Body of pancreas (tissue), 4 donors: ENCODE results near the gene LAT.

Experiments used
- POLR2A ChIP-seq, 3 donors: fragments of 450-650 bp; IDR thresholded peaks; one replicate each; pipeline ENCODE4 v1.6.1; 2016; ENCODE audit warnings: antibody characterized with exemption in 3 of 3, mild to moderate bottlenecking in 2 of 3
- TF ChIP-seq, protein P1 (sequence below), 7 experiments: fragments of 450-650 bp in 4 of 7; fragments of 200-600 bp in 3 of 7; sonication (generic) in 3 of 7; IDR thresholded peaks; one replicate each; pipeline ENCODE4 v1.5.1; 2016 to 2019; ENCODE audit warnings: antibody characterized with exemption in 7 of 7

DNA sequence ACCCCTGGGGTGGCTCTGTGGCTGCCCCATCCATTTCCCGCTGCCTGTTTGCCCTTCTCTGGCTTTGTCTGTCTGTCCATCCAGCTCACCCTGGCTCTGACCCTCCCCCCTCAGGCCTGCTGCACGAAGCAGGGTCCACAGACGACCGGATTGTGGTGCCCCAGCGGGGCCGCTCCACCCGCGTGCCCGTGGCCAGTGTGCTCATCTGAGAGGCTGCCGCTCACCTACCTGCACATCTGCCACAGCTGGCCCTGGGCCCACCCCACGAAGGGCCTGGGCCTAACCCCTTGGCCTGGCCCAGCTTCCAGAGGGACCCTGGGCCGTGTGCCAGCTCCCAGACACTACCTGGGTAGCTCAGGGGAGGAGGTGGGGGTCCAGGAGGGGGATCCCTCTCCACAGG is 761 bp upstream of the LAT start:
- no peak for TF ChIP-seq POLR2A (IDR thresholded peaks at IDR 0.05)
- TF ChIP-seq, protein P1, sequence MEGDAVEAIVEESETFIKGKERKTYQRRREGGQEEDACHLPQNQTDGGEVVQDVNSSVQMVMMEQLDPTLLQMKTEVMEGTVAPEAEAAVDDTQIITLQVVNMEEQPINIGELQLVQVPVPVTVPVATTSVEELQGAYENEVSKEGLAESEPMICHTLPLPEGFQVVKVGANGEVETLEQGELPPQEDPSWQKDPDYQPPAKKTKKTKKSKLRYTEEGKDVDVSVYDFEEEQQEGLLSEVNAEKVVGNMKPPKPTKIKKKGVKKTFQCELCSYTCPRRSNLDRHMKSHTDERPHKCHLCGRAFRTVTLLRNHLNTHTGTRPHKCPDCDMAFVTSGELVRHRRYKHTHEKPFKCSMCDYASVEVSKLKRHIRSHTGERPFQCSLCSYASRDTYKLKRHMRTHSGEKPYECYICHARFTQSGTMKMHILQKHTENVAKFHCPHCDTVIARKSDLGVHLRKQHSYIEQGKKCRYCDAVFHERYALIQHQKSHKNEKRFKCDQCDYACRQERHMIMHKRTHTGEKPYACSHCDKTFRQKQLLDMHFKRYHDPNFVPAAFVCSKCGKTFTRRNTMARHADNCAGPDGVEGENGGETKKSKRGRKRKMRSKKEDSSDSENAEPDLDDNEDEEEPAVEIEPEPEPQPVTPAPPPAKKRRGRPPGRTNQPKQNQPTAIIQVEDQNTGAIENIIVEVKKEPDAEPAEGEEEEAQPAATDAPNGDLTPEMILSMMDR (IDR thresholded peaks at IDR 0.05) = no peak
